ENCODE measurements around the gene MYL7. TPM values are rescaled to one million over a fixed set of nuclear protein-coding genes. Genes with fewer than 3 reads are reported as not detected.

MYL7 gene
- total RNA-seq, 1 experiment from 2014 or later = not detected

GRCh38 chr7:44136731-44137130 is 4.4 kb downstream of the MYL7 start:
- BruUV-seq (replicated peaks) = no TSS peak
- Histone ChIP-seq H3K36me3 (ENCODE audit: insufficient read depth, low read length, poor library complexity, severe bottlenecking) (no peaks in the 10 kb centered on the region), H3K9me3 (ENCODE audit: low read depth, low read length, poor library complexity, severe bottlenecking) (no peaks in the 10 kb centered on the region), H3K27me3 (replicated peaks; ENCODE audit: insufficient read depth, low read depth, low read length, poor library complexity) (no peaks in the 10 kb centered on the region), H3K4me3 (ENCODE audit: low read depth, low read length, poor library complexity, severe bottlenecking) (no peak overlapping the region), H3K27ac (ENCODE audit: low read depth, low read length, poor library complexity, severe bottlenecking) (no peak overlapping the region), H3K4me1 (ENCODE audit: insufficient read depth, low read length, poor library complexity, severe bottlenecking) (no peaks in the 10 kb centered on the region)
- no peak for TF ChIP-seq EZH2 (IDR thresholded peaks at IDR 0.05; ENCODE audit: borderline replicate concordance, low read depth, low read length, poor library complexity, severe bottlenecking)
- TF ChIP-seq, protein P1, sequence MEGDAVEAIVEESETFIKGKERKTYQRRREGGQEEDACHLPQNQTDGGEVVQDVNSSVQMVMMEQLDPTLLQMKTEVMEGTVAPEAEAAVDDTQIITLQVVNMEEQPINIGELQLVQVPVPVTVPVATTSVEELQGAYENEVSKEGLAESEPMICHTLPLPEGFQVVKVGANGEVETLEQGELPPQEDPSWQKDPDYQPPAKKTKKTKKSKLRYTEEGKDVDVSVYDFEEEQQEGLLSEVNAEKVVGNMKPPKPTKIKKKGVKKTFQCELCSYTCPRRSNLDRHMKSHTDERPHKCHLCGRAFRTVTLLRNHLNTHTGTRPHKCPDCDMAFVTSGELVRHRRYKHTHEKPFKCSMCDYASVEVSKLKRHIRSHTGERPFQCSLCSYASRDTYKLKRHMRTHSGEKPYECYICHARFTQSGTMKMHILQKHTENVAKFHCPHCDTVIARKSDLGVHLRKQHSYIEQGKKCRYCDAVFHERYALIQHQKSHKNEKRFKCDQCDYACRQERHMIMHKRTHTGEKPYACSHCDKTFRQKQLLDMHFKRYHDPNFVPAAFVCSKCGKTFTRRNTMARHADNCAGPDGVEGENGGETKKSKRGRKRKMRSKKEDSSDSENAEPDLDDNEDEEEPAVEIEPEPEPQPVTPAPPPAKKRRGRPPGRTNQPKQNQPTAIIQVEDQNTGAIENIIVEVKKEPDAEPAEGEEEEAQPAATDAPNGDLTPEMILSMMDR (conservative IDR thresholded peaks at IDR 0.05; ENCODE audit: low read depth, low read length) = no peak
- POLR2A ChIA-PET (ENCODE audit: low non-redundant PET) = no interaction called here
- CTCF ChIA-PET = no interaction called here
- no peak for DNase-seq (ENCODE audit: low spot score)
- intact Hi-C loops (cut with micrococcal nuclease; ENCODE audit: unreplicated experiment) = no loop called here

- POLR2A ChIA-PET (ENCODE audit: low non-redundant PET) = interaction anchor here (0.6 kb wide), 1 partner anchor 13 kb away, joined by 4 read pairs; no protein-coding TSS in a partner anchor
- H3K9me3 ChIP-seq (ENCODE audit: low read depth, low read length, poor library complexity, severe bottlenecking) = no peaks in the 10 kb centered on the region
- intact Hi-C loops (cut with micrococcal nuclease; ENCODE audit: unreplicated experiment) = no loop called here
- H3K27me3 ChIP-seq (replicated peaks; ENCODE audit: insufficient read depth, low read depth, low read length, poor library complexity) = no peaks in the 10 kb centered on the region
- TF ChIP-seq, protein P1 (conservative IDR thresholded peaks at IDR 0.05; ENCODE audit: low read depth, low read length) = no peak
- TF ChIP-seq EZH2 (IDR thresholded peaks at IDR 0.05; ENCODE audit: borderline replicate concordance, low read depth, low read length, poor library complexity, severe bottlenecking) = no peak
- no peak overlapping the region for H3K27ac ChIP-seq (ENCODE audit: low read depth, low read length, poor library complexity, severe bottlenecking)
- no TSS peak for BruUV-seq (replicated peaks)
- no peaks in the 10 kb centered on the region for H3K4me1 ChIP-seq (ENCODE audit: insufficient read depth, low read length, poor library complexity, severe bottlenecking)
- CTCF ChIA-PET = interaction anchor here (0.7 kb wide), 1 partner anchor 167 kb away, joined by 4 read pairs; no protein-coding TSS in a partner anchor
- H3K36me3 ChIP-seq (ENCODE audit: insufficient read depth, low read length, poor library complexity, severe bottlenecking) = no peaks in the 10 kb centered on the region
- H3K4me3 ChIP-seq (ENCODE audit: low read depth, low read length, poor library complexity, severe bottlenecking) = no peak overlapping the region
- DNase-seq (ENCODE audit: low spot score) = no peak
These were observed 6.0 kb downstream of the MYL7 start for GRCh38 chr7:44134943-44135628.

DNA sequence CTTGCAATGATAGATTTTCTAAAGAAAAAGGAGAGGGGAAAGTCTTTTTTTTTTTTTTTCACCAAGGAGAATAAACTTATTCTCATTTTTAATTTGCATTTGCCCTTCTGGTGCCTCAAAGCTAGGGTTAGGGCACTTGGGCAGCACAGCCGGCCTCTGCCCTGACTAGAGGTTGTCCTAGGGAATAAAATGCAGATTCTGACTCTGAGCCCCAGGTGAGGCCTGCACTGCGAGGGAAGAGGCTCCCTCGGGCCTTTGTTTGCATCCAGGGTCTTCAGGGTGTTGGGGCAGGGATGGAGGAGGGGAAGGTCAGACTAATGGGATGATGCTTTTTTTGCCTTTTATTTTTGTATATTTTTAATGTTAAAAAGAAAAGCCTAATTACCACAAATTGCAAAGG is 7.8 kb downstream of the MYL7 start:
- POLR2A ChIA-PET (ENCODE audit: low non-redundant PET) = no interaction called here
- intact Hi-C loops (cut with micrococcal nuclease; ENCODE audit: unreplicated experiment) = no loop called here

More for the DNA sequence above, 7.8 kb downstream of the MYL7 start:
- no peak for DNase-seq (ENCODE audit: low spot score)
- no TSS peak for BruUV-seq (replicated peaks)
- H3K36me3 ChIP-seq (ENCODE audit: insufficient read depth, low read length, poor library complexity, severe bottlenecking) = no peaks in the 10 kb centered on the region
- no peak for TF ChIP-seq EZH2 (IDR thresholded peaks at IDR 0.05; ENCODE audit: borderline replicate concordance, low read depth, low read length, poor library complexity, severe bottlenecking)
- TF ChIP-seq, protein P1 (conservative IDR thresholded peaks at IDR 0.05; ENCODE audit: low read depth, low read length) = no peak
- no peak overlapping the region for H3K4me3 ChIP-seq (ENCODE audit: low read depth, low read length, poor library complexity, severe bottlenecking)
- no peaks in the 10 kb centered on the region for H3K27me3 ChIP-seq (replicated peaks; ENCODE audit: insufficient read depth, low read depth, low read length, poor library complexity)
- no peak overlapping the region for H3K27ac ChIP-seq (ENCODE audit: low read depth, low read length, poor library complexity, severe bottlenecking)
- H3K9me3 ChIP-seq (ENCODE audit: low read depth, low read length, poor library complexity, severe bottlenecking) = no peaks in the 10 kb centered on the region
- no peaks in the 10 kb centered on the region for H3K4me1 ChIP-seq (ENCODE audit: insufficient read depth, low read length, poor library complexity, severe bottlenecking)
- CTCF ChIA-PET = no interaction called here

Measured in A673 (cell line).